GM03348 (cell line): Measurements from ENCODE around the gene RCHY1.
"Not testable (repeated sequence)": the region's sequence is repeated elsewhere in the genome, so short reads cannot be mapped to it uniquely, and the experiment has no call there.

ENCODE experiments used
- DNase-seq: peaks from one replicate; pipeline ENCODE4 v3.0.0; 2012; ENCODE audit warnings: low spot score

Gene RCHY1

DNA sequence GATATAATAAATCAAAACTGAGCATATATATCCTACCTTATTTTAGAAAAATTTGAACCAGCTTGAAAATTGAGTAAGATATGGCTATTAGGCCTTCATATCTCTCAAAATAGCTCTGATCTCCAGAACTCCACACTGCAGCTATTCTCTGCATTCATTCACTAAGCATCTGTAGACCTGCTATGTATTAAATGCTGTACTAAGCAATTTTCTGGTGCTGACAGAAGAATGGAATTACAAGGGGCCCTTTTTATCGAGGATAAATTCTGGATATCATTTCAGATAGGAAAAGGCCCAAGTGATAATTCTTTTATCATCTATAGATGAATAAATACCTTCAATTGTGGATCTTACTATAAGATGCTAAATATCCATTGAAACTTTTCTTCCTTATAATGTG is 1.9 kb upstream of the RCHY1 start:
- no peak for DNase-seq

DNA sequence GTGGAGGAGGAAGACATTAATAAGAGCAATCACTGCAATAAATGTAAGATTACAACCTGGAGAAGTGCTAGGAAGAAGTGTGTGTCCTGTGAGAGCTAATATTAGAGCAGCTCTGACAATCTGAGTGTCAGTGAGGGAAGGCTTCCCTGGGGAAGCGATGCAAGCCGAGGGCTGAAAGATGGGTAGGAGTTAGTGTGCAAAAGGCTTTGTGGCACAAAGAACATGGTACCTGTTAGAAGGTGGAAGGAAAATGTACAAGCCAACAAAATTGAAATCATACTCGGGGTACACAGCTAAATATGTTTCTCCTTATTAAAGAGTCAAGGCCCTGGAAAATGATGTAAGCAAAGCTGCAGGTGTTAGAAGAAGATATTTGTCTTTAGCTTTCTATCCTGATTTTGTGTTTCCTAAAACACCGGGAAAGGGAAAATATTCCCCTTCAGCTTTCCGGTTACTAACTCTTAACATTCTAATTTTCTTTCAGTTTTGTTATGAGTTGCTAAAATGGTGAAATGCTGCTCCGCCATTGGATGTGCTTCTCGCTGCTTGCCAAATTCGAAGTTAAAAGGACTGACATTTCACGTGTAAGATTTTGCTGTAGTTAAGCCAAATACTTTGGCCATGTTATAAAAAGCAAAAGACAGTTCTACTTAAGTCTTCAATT is 878 bp upstream of the RCHY1 start:
- peak; percentile 3 for DNase-seq

DNA sequence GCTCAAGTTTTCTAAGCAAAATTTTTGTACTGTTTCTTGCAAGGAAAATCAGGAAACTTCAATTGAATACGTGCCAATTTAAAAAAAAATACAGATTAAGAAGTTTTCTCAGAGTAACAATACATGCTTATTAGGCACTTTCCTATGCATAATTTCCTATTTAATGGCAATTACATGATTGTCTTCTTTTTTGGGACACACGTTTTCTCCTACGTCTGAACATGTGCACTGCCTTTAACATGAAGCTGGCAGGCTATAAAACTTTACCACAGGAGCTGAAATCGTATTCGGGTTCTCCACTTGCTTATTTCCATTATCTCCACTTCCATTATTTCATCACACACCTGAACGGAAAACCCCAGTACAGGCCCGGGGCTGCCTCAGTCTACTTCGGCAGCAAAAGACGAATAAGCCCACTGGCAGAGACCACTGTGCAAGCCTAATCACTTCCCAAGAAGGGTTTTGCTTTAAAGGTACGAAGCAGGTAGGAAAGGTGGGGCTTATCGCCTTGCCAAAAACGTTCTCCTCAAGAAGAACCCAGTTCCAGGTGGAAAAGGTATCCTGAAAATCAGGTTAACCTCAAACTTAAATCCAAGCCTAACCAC is 575 bp downstream of the RCHY1 start:
- DNase-seq = no peak

DNA sequence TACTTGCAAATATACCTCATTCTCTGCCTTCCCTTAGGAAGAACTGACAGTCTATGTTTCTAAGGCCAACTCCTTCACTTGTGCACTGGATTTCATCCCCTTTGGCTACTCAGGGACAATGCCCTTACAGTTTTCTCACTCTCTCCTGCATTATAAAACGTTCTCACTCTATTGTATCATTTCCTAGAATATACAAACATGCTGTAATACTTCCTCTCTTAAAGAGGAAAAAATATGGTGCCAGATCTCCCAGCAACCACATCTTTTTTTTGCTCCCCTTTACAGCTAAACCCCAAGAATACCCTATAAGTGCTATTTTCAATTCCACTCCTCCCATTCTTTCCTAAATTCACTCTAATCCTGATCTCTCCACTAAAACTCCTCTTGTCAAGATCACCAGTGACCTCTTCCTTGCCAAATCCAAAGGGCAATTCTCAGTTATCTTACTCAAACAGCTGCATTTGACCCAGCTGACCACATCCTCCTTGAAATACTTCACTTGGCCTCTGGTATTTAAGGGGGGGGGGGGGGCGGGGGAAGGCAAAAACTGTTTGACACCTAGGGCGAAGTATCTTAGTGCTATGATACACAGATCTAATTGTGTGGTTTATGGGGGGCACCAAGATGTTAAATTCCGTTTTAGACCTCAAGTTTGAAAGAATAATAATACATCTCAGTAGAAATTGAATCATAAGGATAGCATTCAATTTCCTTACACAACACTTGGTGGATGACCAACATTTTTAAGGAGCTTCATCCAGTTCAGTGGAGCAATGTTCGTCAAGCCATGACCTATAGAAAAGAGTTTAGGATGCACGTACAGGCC is 1.6 kb downstream of the RCHY1 start:
- peak; percentile 5 for DNase-seq

DNA sequence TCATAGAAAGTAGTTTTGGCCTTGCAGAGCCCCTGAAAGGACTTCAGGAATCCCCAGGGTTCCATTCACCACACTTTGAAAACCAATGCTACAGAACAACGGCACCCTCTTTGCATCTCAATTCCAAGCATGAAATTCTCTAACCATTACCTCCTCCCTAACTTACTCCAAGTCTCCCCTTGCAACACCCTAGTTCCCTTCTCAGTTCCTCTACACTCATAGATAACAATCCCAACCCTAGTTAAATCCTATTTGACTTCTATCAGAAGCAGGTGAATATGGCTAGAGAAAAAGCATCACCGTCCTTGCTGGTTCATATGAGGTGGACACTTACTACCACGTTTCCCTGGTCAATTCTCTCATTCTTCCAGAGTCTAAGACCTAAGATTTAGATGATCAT is 2.4 kb downstream of the RCHY1 start:
- DNase-seq = no peak

DNA sequence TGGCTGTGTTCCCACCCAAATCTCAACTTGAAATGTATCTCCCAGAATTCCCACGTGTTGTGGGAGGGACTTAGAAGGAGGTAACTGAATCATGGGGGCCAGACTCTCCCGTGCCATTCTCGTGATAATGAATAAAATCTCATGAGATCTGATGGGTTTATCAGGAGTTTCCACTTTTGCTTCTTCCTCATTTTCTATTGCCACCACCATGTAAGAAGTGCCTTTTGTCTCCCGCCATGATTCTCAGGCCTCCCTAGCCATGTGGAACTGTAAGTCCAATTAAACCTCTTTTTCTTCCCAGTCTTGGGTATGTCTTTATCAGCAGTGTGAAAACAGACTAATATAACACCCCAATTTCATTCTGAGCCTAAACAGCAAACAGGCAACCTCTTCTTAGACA is 4.6 kb downstream of the RCHY1 start:
- not testable (repeated sequence) for DNase-seq

DNA sequence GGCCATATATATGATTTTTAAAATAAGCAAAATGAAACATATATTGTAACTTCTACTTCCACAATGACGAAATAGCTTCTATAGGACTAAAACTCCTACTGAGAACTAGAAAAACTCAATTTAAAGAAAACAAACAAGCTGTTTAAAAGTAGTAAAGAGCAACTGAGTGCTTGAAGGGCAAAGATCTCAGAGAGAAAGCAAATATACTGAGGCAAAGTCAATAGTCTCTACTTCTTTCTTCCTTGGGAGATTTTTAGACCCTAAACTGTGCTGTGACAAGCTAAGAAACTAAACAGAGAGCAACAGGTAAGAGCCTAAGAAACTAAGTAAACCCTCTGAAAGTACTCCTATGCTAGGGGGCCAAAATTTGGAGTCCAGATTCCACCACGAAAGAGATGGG is 8.6 kb downstream of the RCHY1 start:
- no peak for DNase-seq

DNA sequence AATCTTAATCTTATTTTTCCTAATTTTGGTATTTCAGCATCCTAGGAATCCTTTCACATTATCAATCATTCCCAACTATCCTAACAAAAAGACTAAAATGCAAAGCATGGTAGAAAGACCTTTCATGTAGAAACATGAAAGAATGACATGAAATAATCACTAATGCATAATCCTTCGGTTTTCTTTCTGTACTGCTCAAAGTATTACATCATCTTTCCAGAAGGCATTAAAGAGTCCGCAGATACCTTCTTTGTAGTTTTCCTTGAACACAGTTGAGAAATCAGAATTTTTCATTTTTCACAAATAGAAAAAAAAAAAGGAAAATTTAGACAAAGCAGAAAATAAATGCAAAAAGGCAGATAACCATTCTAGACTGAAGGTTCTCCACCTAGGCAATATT is 11.5 kb downstream of the RCHY1 start:
- no peak for DNase-seq

DNA sequence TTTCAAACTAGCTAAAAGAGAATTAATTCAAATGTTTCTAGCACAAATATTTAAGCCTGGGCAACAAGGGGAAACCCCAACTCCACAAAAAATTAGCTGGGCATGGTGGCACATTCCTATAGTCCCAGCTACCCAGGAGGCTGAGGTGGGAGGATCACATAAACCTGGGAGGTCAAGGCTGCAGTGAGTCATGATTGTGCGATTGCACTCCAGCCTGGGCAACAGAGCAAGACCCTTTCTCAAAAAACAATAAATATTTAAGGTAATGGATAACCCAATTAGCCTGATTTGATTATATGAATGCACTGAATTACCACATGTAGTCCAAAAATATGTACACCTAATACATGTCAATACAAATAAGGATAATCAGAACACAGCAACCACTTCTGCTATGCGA is 14.3 kb downstream of the RCHY1 start:
- no peak for DNase-seq

DNA sequence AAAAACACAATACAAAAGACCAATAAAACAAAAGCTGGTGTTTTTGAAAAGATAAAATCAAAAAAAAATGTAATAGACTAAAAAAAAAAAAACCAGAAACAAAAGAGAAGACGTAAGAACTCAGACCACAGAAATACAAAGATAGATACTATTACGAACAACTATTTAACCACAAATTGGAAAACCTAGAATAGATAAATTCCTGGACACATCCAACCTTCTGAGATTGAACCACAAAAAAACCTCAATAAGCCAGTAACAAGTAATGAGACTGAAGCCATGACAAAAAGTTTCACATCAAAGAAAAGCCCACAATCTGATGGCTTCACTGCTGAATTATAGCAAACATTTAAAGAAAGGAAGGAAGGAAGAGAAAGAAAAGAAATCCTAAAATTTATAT is 16.2 kb downstream of the RCHY1 start:
- no peak for DNase-seq

DNA sequence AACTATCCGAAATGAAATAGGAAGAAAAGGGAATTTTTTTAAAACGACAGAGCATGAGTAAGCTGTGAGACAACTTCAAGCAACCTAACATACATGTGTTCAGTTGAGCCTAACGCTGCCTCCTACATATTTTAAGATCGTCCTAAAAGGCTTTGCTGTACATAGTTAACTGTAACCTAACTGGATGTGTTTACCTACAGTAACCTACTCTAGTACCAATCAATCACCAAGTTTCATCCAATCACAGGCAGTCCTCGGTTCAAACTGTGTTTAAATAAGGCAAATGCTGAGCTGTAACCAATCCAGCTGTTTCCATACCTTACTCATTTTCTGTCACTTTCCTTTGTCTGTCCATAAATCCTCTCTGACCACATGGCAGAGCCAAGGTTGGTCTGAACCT is 17.1 kb downstream of the RCHY1 start:
- DNase-seq = no peak

DNA sequence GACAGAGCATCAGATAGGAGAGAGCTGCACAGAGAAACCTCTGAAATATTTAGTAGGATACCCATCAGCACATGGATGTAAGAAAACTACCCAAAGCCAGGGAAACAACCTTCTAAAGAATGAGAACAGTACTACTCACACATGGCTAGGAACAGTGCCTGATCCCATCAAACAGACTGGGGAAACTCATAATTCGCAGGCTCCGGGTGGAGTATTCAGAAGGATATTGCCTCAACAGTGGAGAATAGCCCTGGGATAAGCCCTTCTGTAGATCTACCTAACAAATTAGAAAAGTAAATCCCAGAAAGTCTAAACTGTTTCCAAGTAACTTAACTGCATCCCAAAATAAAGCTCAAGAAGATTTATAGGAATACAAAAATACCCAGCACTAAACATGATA is 17.8 kb downstream of the RCHY1 start:
- DNase-seq = no peak

DNA sequence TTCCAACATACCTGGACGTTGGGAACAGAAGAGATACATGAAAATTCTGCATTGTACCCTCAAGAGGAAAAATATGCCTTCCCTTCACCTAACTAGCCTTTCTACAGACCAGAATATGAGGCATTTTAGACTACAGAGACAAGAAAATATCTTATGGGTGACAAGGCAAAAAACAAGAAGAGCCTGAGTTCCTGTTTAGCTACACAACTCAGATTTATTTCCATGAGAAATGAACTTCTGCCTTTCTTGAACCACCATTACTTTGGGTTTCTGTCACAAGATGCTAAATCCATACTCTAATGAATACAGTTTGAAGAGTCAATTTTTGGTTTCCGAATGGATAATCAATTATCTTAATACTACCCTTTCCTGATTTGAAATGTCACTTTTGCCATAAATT is 18.7 kb downstream of the RCHY1 start:
- DNase-seq = no peak

DNA sequence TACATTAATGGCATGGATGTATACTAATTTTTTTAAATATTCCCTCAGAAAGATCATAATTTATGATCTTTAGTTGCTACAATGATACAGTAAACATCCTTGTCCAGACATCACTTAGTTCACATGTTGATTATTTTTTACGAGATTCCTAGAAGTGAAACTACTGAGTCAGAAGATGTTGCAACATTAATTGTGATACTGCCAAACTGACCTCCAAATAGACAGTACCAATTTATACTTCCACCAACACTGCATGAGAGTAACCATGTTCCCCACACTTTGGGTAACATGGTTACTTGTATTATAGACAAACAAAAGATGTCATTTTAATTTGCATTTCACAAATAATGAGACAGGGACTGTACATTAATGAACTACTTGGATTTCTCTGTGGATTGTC is 19.6 kb downstream of the RCHY1 start:
- peak; percentile 28 for DNase-seq

DNA sequence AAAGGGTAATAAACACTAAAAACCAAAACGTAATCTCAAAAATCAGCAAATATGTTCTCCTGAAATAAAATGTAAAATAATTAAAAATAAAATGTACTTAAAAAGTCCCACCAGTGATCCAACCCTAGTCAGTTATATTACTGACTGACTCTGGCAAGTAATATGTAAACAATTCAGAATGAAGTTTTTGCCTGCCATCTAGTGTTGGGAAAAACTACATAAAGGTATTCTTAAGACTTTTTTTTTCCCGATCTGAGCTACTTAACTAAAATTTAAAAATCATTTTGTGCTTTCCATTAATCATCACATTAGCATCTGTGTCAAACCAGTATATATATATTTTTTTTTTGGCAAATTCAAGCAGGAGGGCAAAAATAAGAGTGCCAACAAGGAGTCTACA is 24.0 kb downstream of the RCHY1 start:
- DNase-seq = no peak

DNA sequence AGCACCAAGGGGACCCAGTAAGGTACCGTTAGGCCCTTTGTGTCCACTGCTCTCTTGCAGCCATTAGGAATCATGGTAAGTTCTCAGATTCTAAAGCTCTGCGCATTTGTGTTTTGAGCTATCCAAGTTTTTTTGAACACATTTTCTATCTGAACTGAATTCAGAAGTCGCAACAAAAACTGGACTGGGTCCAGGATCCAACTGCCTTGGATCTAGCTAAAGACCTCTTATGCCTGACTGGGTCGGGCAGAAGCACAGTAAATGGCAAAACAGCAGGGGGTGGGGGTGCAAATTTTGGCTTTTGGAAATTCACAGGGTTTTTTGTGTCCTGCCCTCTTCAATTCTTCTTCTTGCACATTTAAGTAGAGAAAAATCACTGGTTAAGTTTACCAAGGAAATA is 30.0 kb downstream of the RCHY1 start:
- no peak for DNase-seq

DNA sequence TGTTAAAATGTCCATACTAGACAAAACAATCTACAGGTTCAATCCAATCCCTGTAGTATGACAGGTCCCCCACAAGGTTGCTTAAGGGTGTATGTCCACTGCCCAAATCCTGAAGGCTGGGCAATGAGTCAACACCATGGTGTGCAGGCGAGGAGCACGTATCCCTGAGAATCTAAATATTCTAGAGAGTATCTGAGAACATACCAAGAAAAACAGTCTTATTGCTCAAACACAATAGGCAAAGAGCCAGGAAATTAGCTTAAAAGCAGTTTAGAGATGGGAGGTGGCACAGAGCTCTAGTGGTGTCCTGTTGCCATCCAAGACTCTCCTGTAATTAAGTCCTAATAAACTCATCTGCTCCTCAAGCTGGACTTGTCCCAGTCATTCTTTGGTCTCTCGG is 37.0 kb downstream of the RCHY1 start:
- no peak for DNase-seq

DNA sequence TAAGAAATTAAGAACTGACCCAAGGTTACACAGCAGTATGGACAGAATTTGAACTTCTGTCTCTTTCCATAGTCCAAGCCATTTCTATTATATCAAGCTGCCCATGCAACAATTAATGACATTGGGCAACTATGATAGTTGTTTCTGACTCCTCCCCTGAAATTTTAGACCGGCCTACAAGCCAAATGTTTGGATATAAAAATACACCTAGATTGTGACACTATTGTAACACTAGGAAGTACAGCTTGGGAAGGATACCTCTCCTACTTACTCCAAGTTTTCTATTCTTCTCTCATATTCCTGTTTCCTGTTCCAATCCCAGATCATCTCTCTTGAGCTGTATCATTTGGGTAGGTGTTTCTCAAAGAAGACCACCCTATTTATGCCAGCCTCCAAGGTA is 43.5 kb downstream of the RCHY1 start:
- DNase-seq = no peak

DNA sequence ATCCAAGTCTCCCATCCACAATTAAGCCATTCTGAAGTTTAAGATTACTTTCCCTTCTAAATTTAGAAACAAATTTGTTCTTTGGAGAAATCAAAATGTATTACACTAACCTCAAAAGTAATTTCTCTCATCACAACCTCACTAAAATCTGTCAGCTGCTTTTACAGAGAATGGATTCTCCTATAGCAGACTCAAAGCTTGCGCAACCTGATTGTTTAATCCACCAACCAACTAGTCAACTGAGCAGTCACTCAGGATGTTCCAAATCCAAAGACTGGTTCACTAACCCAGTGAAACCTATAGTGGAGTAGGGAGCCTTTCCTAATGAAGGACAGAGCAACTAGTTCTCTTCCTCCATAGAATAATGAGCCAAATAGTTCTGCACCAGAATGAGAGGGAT is 44.3 kb downstream of the RCHY1 start:
- DNase-seq = no peak

DNA sequence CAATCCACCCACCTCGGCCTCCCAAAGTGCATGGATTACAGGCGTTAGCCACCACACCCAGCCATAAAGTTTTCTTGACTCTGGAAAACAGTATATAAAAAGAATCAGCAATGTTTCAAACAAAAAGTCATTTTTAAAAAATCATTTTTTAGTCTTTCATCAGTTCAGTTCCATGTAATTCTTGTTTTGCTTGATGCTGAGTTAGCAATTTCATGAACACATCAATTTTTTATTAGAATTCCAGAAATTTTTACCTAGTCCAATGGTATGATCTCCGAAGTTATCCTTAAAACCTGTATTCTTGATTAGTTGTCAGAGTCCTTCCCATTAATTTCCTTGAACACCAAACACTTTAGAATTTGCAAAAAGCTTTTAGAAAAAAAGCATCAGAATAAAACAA is 56.8 kb downstream of the RCHY1 start:
- no peak for DNase-seq

DNA sequence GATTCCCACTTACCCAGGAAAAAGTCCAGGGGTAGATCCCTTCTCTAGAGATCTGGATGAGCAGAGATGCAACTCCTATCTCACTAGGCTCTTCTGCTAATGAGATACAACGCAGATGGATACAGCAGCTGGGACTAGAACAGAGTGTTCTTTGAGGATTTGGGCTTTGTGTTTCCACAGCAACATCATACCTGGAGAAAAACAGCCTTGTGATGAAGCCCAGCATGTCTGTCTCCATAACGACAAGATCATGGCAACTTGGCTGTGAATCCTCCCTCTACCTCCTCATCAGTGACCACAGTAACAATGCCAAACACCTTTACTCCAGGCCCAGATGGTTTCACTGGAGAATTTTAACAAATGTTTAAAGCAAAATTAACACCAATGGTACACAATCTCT is 80.1 kb downstream of the RCHY1 start:
- DNase-seq = no peak

DNA sequence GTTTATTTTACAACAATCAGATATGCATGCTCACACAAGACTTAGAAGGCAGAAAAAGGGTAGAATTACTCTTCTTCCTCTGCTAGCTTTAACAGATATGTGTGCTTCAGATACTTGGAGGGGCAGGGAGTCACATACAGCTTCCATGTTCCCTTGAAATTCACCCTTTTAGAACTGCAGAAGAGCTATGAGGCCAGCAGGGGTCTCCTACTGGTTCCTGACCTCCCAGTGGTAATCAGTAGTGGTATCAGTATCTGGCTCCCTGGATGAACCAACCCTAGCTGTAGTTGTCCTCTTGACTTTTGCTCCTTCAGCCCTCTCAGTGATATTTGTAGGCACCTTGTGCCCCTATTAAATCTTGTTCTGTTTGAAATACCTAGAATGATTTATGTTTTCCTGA is 81.5 kb downstream of the RCHY1 start:
- DNase-seq = peak; percentile 14

DNA sequence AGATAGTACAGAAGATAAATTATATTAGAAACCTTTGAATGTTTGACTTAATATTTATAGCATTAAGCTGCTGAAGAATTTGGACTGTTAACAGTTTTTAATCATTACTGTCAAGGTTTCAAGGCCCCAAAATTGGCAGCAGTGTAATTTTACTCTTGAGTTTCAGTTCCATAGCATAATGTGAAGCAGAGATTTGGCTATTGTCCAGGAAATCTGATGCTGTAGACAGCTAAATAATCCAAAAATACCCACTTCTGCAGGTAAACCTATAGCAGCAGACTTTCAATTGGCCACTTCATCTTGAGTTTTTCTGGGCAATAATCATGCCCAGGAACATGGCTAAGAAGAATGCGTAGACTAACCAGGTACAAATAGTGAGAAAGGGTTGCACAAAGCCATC is 85.0 kb downstream of the RCHY1 start:
- no peak for DNase-seq
